Measurements from ENCODE around the gene ERC1. TPM values are rescaled to one million over a fixed set of nuclear protein-coding genes. Genes with fewer than 3 reads are reported as not detected.

Gene ERC1
- total and polyA plus RNA-seq, 2 donors (not counting 1 experiment from before 2014, with no cell fraction given): 19.7 to 34.5 TPM

DNA sequence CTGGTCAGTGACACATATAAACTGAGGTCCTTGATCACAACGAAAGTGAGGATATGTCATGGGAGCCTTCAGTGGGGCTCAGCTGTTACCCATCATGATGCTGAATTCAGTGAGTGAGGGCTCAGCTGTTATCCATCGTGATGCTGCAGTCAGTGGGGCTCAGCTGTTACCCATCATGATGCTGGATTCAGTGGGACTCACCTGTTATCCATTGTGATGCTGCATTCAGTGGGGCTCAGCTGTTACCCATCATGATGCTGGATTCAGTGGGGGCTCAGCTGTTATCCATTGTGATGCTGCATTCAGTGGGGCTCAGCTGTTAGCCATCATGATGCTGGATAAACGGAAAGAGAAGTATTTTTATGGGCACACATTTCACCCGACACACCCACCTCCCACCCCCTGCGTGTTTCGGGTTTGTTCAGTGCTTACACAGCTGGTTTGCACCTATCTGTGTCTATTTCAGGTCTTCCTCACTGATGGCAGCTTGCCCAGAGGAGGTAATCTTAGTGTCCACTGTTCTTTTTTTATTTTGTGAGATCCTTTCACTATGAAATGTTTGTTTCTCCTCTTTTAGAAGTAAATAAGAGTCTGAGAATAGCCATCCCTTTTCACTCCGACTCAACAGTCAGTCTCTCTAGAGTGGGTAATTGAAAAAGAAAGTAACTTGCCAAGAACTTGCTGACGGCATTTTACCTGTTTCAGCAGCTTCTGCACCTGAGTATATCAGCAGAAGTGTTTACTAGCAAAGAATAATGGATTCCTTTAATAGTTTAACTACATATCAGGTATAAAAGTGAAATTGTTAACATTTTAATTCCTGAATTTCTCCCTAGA is 183.0 kb downstream of the ERC1 start:
- Histone ChIP-seq H3K4me3 (replicated peaks in 1 of 4; ENCODE audit: control extremely low read depth in 1 of 4, insufficient read depth in 1 of 4, low read depth in 3 of 4, low read length in 4 of 4) (no peak overlapping the region), H3K9me3 (ENCODE audit: control insufficient read depth, insufficient read depth, low read depth, low read length) (no peaks in the 10 kb centered on the region), H3K36me3 (ENCODE audit: control insufficient read depth, insufficient read depth, low read length) (no peaks in the 10 kb centered on the region), H3K4me2 (ENCODE audit: extremely low read depth, insufficient read depth, low read length) (no peak overlapping the region), H4K20me1 (ENCODE audit: control insufficient read depth, extremely low read depth, insufficient read depth, low read length) (no peaks in the 10 kb centered on the region), H3K9ac (ENCODE audit: insufficient read depth, low read length) (no peak overlapping the region), H3K27me3 (ENCODE audit: control insufficient read depth, insufficient read depth, low read length) (no peaks in the 10 kb centered on the region), H2AFZ (ENCODE audit: low read length) (no peak overlapping the region), H3K27ac (ENCODE audit: insufficient read depth, low read length) (no peak overlapping the region), H3K79me2 (ENCODE audit: control insufficient read depth, insufficient read depth, low read length) (no peaks in the 10 kb centered on the region), H3K4me1 (ENCODE audit: control insufficient read depth, extremely low read depth, insufficient read depth, low read length) (no peaks in the 10 kb centered on the region)
- no peak for DNase-seq (ENCODE audit: low read depth in 2 of 2)
- TF ChIP-seq, protein P1, sequence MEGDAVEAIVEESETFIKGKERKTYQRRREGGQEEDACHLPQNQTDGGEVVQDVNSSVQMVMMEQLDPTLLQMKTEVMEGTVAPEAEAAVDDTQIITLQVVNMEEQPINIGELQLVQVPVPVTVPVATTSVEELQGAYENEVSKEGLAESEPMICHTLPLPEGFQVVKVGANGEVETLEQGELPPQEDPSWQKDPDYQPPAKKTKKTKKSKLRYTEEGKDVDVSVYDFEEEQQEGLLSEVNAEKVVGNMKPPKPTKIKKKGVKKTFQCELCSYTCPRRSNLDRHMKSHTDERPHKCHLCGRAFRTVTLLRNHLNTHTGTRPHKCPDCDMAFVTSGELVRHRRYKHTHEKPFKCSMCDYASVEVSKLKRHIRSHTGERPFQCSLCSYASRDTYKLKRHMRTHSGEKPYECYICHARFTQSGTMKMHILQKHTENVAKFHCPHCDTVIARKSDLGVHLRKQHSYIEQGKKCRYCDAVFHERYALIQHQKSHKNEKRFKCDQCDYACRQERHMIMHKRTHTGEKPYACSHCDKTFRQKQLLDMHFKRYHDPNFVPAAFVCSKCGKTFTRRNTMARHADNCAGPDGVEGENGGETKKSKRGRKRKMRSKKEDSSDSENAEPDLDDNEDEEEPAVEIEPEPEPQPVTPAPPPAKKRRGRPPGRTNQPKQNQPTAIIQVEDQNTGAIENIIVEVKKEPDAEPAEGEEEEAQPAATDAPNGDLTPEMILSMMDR (conservative IDR thresholded peaks at IDR 0.05 in 1 of 2, IDR thresholded peaks at IDR 0.05 in 1 of 2; ENCODE audit: low read depth in 1 of 2, low read length in 2 of 2): no peak
- TF ChIP-seq EZH2 (IDR thresholded peaks at IDR 0.05; ENCODE audit: low read length, missing control alignments): no peak

DNA sequence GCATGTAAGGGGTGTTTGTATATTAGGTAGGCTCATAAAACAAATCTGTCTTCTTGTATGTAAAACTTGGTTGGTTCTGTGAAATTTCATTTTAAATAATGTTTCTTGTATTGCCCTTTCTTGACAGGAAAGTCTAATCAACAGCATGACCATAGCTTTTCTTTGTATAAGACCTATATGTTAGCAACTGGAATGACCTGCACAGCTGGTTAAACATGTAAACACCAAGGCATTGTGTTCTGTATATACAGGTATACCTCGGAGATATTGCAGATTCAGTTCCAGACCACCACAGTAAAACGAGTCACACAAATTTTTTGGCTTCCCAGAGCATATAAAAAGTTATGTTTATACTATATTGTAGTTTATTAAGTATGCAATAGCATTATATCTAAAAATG is 183.6 kb downstream of the ERC1 start:
- no peaks in the 10 kb centered on the region for H3K79me2 ChIP-seq (ENCODE audit: control insufficient read depth, insufficient read depth, low read length)
- no peak overlapping the region for H3K4me2 ChIP-seq (ENCODE audit: extremely low read depth, insufficient read depth, low read length)
- no peak overlapping the region for H3K4me3 ChIP-seq (replicated peaks in 1 of 4; ENCODE audit: control extremely low read depth in 1 of 4, insufficient read depth in 1 of 4, low read depth in 3 of 4, low read length in 4 of 4)
- H3K9me3 ChIP-seq (ENCODE audit: control insufficient read depth, insufficient read depth, low read depth, low read length): no peaks in the 10 kb centered on the region
- no peaks in the 10 kb centered on the region for H4K20me1 ChIP-seq (ENCODE audit: control insufficient read depth, extremely low read depth, insufficient read depth, low read length)
- no peak for DNase-seq (ENCODE audit: low read depth in 2 of 2)
- TF ChIP-seq EZH2 (IDR thresholded peaks at IDR 0.05; ENCODE audit: low read length, missing control alignments): no peak
- TF ChIP-seq, protein P1 (conservative IDR thresholded peaks at IDR 0.05 in 1 of 2, IDR thresholded peaks at IDR 0.05 in 1 of 2; ENCODE audit: low read depth in 1 of 2, low read length in 2 of 2): no peak
- H3K4me1 ChIP-seq (ENCODE audit: control insufficient read depth, extremely low read depth, insufficient read depth, low read length): no peaks in the 10 kb centered on the region
- H3K9ac ChIP-seq (ENCODE audit: insufficient read depth, low read length): no peak overlapping the region
- no peak overlapping the region for H3K27ac ChIP-seq (ENCODE audit: insufficient read depth, low read length)
- no peaks in the 10 kb centered on the region for H3K27me3 ChIP-seq (ENCODE audit: control insufficient read depth, insufficient read depth, low read length)
- H3K36me3 ChIP-seq (ENCODE audit: control insufficient read depth, insufficient read depth, low read length): no peaks in the 10 kb centered on the region
- no peak overlapping the region for H2AFZ ChIP-seq (ENCODE audit: low read length)

DNA sequence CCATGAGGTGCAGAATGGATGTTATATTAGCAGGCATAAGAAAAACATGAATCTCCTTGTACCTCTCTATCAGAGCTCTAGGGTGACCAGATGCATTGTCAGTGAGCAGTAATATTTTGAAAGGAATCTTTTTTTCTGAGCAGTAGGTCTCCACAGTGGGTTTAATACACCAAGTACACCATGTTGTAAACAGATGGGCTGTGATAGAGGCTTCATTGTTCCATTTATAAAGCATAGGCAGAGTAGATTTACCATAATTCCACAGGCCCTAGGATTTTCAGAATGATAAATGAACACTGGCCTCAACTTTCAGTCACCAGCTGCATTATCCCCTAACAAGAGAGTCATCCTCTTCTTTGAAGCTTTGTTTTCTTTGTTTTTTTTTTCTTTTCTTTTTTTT is 185.2 kb downstream of the ERC1 start:
- Histone ChIP-seq H3K27me3 (ENCODE audit: control insufficient read depth, insufficient read depth, low read length) (no peaks in the 10 kb centered on the region), H3K27ac (ENCODE audit: insufficient read depth, low read length) (no peak overlapping the region), H3K4me2 (ENCODE audit: extremely low read depth, insufficient read depth, low read length) (no peak overlapping the region), H3K4me3 (replicated peaks in 1 of 4; ENCODE audit: control extremely low read depth in 1 of 4, insufficient read depth in 1 of 4, low read depth in 3 of 4, low read length in 4 of 4) (no peak overlapping the region), H3K79me2 (ENCODE audit: control insufficient read depth, insufficient read depth, low read length) (no peaks in the 10 kb centered on the region), H3K9me3 (ENCODE audit: control insufficient read depth, insufficient read depth, low read depth, low read length) (no peaks in the 10 kb centered on the region), H3K4me1 (ENCODE audit: control insufficient read depth, extremely low read depth, insufficient read depth, low read length) (peaks cover under 1% of the 10 kb centered on the region), H3K36me3 (ENCODE audit: control insufficient read depth, insufficient read depth, low read length) (no peaks in the 10 kb centered on the region), H4K20me1 (ENCODE audit: control insufficient read depth, extremely low read depth, insufficient read depth, low read length) (no peaks in the 10 kb centered on the region), H3K9ac (ENCODE audit: insufficient read depth, low read length) (no peak overlapping the region), H2AFZ (ENCODE audit: low read length) (no peak overlapping the region)
- no peak for DNase-seq (ENCODE audit: low read depth in 2 of 2)
- TF ChIP-seq EZH2 (IDR thresholded peaks at IDR 0.05; ENCODE audit: low read length, missing control alignments): no peak
- TF ChIP-seq, protein P1 (conservative IDR thresholded peaks at IDR 0.05 in 1 of 2, IDR thresholded peaks at IDR 0.05 in 1 of 2; ENCODE audit: low read depth in 1 of 2, low read length in 2 of 2): no peak
